Lower leg skin (tissue), 3 donors: ENCODE measurements around the gene APBB2.

Experiments used
- POLR2A ChIP-seq, 2 donors: fragments of 450-650 bp; IDR thresholded peaks; one replicate each; pipeline ENCODE4 v1.6.1; 2016 to 2017; ENCODE audit warnings: antibody characterized with exemption in 2 of 2, mild to moderate bottlenecking in 1 of 2, moderate library complexity in 1 of 2
- TF ChIP-seq, protein P1 (sequence below), 3 donors: fragments of 450-650 bp; IDR thresholded peaks; one replicate each; pipeline ENCODE4 v1.5.1; 2016; ENCODE audit warnings: antibody characterized with exemption in 3 of 3, mild to moderate bottlenecking in 3 of 3, moderate library complexity in 2 of 3

DNA sequence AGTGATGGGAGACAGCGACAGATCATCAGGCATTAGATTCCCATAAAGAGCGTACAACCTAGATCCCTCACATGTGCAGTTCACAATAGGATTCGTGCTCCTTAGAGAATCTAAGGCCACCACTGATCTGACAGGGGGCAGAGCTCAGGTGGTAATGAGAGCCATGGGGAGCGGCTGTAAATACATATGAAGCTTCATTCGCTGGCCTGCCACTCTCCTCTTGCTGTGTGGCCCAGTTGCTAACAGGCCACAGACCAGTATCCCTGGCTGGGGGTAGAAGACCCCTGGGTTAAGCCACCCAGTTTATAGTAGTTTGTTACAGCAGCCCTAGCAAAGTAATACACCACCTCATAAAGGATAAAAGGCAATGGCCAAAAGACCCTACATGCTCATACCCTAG lies 30.3 kb downstream of the APBB2 start:
- TF ChIP-seq, protein P1, sequence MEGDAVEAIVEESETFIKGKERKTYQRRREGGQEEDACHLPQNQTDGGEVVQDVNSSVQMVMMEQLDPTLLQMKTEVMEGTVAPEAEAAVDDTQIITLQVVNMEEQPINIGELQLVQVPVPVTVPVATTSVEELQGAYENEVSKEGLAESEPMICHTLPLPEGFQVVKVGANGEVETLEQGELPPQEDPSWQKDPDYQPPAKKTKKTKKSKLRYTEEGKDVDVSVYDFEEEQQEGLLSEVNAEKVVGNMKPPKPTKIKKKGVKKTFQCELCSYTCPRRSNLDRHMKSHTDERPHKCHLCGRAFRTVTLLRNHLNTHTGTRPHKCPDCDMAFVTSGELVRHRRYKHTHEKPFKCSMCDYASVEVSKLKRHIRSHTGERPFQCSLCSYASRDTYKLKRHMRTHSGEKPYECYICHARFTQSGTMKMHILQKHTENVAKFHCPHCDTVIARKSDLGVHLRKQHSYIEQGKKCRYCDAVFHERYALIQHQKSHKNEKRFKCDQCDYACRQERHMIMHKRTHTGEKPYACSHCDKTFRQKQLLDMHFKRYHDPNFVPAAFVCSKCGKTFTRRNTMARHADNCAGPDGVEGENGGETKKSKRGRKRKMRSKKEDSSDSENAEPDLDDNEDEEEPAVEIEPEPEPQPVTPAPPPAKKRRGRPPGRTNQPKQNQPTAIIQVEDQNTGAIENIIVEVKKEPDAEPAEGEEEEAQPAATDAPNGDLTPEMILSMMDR (IDR thresholded peaks at IDR 0.05) = no peak
- TF ChIP-seq POLR2A (IDR thresholded peaks at IDR 0.05) = no peak
